GM19025 (cell line): Measurements from ENCODE around the gene ZDHHC7.
"Not testable (repeated sequence)": the region's sequence is repeated elsewhere in the genome, so short reads cannot be mapped to it uniquely, and the experiment has no call there.

Source experiments
- ATAC-seq: cut with Tn5 transposase; IDR thresholded peaks from one replicate; pipeline ENCODE4 v1.9.1; 2021; ENCODE audit warnings: mild to moderate bottlenecking, low read depth, moderate library complexity; ENCODE audit not compliant: unreplicated experiment

ZDHHC7 gene

DNA sequence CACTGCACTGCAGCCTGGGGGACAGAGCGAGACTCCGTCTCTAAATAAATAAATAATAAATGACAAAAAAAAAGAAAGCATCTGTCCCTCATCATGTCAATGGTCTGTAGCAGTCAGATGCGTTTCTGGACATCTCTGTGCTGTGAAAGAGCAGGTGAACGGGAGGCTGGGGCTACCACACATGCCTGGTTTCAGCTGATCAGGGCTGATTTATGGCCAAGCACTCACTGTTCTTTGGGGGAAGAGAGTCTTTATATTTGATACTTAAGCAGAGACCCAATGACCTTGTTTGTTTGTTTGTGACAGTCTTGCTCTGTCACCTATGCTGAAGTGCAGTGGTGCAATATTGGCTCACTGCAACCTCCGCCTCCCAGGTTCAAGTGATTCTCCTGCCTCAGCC, 33.7 kb upstream of the ZDHHC7 start:
- ATAC-seq, result no peak

DNA sequence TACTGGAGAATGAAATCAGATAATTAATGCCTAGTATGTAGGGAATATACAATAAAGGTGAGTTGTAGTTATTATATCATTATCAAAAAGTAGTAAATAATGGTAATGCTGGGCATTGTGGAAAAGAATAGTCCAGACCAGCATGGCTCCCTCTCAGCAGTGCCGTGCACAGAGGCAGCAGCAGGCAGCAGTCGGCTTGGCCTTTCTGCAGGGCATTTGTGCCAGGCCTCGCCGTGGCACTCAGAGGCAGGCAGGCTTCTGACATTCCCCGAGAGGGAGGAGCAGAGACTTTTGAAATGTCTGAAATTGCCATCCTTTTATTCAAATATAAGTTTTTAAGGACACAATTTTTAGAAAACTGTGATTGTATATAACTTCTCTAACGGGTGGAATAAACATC, 31.3 kb upstream of the ZDHHC7 start:
- ATAC-seq, result no peak

DNA sequence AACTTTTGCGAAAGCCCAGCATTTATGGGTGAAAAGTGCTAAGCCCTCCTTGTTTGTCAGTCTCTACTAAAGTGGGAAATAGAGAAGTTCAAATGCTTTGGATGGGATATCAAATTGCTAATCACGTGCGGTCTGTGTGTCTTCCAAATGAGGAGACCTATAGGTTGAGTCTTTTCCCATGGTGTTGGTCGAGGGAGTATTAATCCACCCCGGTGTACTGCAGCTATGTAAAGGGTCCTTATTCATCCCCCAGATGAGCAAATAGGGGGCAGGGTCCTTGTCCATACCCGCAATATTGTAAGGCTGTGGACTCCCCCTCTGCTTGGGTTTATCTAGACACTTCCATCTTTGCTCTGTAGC, 30.8 kb upstream of the ZDHHC7 start:
- ATAC-seq, result no peak

DNA sequence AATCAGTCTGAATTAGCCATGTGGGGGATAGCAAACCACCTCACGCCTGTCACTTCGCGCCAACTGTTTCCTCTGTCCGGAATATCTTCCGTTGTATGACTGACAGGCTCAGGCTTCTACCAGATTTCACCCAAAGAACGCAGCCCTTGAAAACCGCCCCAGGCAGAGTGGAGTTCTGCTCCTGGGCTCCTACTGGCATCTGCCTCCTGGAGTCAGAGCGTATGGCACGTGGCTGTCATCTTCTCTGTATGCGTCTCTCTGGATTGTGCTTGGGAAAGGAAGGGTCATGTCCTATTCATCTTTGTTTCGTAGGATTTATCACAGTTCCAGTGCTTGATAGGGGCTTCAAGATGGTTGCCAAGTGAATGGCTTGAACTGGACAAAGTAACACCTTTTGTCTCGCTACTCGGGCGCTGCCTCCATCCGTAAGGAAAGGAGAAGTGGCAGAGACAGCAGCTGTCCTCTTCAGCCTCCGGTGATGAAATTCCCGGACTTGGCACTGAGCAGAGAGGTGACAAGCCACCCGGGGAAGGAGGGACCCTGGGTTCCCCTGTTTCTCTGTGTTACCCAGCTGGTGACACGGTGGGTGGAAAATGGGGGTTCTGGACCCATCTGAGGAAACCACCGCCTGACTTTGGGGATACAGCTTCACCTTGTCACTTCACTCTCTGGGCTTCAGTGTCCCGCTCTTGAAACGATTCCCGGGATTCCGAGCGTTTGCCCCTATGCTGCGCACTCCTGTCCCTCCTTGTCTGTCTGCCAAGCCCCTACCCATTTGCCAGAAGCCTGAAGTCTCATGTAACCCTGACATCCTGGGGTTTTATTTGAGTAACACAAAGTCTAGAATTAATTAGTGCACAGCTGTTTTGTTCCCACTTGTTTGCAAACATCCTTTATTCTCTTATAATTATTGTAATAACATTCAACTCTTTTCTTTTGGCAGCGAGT, 30.2 kb upstream of the ZDHHC7 start:
- ATAC-seq, result no peak

DNA sequence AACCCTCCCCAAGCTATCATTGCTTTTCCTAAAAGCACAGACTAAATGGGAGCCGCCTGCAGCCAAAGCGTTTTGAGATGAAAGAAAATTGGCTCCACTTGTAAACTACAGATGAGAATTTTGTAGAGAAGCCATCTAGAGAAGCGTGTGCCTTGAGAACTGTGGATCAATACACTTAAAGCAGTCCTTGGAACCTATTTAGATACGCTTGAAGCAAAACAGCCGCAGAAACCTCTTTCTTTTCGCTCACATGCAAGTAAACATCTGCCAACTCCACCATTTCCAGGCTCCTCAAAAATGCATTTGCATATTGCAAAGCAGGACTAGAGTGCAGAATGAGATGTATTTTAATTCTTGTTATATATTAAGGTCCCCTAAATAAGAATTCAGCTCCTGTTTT, 29.4 kb upstream of the ZDHHC7 start:
- ATAC-seq, result no peak

DNA sequence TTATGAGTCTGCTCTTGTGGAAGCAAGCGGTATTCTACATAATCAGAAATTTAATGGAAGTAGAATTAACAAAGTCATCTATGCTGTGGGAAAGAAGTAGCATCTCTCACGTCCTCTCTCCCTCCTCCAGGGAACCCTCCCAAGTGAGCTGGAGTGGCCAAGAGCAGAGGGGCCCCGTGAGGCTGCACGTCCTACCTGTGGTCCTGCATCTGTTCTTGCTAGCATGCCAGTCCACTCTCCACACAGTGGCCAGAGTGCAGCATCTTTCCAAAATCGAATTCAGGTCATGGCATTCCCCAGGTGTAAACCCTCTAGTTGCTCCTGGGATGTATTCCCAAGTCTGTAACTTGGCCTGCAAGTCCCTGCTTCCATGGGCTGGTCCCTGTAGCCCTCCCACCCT, 26.4 kb upstream of the ZDHHC7 start:
- no peak for ATAC-seq

DNA sequence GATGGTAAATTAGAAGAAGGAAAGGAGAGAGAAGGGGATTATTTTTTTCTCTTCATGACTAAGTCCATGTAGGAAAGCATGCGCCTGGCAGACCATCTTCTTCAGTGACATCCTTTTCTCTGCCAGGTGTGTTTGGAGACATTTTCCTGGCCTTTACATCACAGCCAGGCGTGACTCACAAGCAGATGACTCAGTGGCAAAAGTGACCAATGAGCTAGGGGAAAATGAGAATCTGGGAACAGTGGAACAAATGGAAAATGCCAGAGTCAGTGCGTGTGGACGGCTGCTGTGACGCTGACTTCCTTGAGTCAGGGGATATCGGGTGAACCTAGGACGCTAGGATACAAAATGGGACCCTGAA, 25.7 kb upstream of the ZDHHC7 start:
- no peak for ATAC-seq

DNA sequence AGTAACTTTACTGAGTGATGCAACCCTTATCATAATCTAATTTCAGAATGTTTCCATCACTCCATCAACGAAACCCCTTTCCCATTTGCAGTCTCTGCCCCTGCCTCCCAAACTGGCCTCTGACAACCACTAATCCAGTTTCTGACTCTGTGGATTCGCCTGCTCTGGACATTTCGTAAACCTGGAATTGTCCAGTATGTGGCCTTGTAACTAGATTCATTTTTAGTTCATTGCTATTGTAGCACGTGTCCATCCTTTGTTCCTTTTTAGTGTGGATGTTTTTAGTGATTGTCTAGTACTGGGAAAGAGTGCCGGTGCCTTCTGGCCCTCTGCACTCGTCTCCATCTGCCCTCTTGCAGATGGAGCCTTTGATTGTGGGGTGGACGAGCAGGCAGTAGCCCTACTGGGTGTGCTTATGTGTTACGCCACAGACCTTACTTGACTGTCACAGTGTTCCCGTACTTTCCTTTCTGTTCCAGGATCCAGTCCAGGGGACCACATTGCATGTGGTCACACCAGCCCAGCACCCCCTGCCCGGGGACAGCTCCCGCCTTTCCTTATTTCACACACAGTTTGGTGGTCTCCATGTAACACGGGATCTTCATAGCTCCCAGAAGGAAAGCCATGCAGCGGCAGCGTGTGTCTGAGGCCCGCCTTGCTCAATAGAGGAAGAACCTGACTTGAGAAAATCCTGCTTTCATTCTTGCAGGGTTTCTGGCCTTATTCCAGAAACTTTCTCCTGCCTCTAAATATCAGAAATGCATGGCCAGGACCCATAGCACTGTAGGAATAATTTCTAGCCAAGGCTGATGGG, 25.1 kb upstream of the ZDHHC7 start:
- no peak for ATAC-seq

DNA sequence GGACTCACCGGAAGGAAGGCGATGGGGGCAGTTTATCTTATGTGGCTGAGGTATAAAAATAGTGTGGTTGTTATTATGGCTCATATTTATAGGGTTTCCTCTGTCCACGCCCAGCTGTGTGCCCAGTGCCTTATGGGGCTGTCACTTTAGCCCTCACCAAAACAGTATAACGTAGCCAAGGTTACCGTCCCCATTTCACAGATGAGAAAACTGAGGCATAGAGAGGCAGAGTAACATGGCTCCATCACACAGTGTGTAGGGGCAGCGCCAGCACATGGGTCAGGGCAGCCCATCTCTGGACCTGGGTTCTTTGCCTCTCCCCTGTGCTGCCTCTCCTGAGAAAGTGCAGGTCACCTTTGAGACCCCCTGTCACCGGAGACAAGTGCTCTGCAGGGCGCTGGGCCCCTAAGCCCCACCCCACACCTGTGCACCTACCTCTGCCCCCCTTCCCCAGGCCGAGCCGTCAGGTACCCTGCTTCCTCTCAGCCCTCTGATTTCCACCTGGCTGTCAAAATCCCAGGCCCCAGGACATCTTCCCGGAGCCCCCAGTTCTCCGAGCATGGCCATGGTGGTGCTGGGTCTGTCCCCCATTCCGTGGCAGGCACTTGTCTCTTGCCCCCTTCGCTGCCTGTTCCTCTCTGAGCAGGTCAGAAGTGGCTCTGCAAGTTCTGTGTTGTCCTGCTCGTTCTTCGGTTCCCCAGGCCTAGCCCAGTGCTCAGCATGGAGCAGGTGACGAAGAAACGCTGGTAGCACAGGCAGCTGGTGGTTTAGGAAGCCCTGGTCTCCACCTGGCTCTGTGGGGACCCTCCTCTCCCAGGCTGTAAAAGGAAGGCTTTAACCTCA, 23.5 kb upstream of the ZDHHC7 start:
- ATAC-seq, result no peak

DNA sequence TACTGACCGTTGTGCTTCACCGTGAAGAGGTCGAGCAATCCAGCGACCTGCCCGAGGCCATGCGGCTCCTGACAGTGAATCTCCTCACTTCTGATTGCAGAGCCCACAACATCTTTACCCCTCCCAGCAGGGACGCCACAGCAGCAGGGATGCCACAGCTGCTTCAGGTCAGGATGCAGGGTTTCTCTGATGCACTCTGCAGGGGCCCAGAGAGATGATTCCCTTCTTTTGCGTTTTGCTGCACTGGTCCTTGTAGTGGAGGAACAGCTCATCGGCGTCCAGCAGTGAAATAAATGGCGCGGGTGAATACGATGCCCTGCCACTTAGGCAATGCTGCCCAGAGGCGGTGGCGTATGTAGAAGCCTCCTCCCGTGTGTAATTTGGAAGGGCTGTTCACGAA, 21.8 kb upstream of the ZDHHC7 start:
- no peak for ATAC-seq

DNA sequence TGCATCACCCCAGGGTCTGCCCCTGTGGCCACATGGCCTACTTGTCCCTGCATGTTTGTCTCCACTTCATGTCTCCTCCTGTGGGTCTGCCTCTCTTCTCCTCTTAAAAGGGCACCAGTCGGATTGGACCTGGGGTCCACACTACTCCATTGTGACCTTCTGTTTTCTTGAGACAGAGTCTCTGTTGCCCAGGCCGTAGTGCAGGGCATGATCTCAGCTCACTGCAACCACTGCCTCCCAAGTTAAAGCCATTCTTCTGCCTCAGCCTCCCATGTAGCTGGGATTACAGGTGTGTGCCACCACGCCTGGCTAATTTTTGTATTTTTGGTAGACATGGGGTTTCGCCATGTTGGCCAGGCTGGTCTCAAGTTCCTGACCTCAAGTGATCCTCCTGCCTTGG, 20.9 kb upstream of the ZDHHC7 start:
- ATAC-seq, result not testable (repeated sequence)

DNA sequence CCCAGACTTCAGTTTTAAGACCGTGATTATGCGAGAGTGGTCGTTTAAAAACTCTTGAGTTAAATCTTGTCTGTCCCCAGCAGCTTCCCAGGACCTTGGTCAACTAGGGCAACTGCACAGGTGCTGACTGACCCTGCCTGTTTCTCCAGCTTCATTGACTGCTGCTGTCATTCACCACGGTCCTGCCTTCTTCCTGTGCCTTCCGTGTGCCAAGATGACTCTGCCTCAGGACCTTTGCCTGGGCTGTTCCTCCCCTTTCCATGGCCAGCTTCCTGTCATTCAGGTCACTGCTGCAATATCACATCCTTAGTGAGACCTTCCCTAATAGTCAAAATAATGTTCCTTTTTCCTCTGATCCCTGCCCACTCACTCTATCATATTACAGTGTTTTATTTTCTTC, 20.1 kb upstream of the ZDHHC7 start:
- ATAC-seq, result no peak

DNA sequence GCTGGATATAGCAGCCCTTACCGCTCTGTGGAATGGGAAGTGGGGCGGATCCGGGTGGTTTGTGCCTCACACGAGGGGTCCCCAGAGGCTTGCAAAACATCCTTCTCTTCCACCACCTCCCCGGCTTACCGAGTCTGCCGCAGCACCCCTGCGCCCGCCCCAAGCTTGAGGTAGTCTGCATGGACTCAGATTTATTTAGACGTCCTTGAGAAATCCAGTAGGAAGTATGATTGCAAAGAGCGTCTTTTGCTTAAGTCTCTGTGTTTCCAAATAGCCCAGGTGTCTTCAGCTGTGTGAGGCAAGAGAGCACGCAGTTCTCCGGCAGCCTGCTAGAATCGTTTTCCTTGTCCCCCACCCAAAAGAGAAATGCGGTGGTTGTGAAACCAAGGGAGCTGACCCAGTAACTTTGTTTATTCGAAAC, 18.7 kb upstream of the ZDHHC7 start:
- ATAC-seq, result no peak

DNA sequence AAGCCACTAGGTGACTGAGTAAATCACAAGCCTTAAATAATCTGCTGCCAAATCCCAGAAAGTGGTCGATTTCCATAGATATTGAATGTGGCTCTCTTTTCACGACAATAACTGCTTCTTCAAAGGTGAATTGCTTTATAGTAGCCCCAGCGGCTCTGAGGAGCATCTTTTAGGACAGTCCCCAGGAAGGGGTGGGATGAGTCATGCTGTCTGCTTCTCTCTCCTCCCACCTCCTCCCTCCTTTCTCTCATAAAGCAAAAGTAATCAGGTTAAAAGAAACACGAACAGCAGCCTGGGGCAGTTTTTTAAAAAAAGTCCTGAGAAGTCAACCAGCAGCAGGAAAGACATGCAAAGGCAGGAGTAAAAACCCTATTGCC, 18.1 kb upstream of the ZDHHC7 start:
- ATAC-seq, result no peak

DNA sequence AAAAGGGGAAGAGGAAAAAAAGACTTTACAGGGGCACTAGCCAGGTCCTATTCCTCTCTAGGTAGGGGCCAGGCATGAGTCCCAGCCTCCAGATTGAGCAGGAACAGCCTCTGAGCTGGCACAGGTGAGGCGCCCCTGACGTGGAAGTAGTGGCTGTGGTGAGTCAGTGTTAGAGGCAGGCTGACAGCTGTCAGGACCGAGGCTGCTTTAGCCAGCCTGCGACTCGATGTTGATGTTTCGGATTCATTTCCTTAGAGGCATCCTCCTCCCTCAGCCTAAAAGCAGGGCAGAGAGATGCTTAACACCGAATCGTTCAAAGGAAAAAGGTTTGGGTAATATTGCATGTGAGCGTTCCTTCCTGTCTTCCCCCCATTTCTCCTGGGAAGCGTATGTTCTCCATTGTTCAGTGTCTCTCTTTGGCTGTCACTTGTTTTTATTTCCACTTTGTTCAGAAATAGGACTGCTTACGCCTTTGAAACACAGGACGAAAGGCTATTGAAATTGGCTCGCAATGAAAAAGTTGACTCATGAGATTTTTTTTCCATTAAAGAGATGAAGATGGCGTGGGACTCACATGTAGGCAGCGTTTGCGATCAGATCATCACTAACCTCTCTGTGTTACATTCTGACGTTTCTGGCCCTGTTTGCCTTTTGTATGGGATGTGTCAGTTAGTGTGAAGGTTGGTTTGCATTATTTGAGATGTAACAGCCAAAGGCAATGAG, 17.5 kb upstream of the ZDHHC7 start:
- ATAC-seq, result no peak

DNA sequence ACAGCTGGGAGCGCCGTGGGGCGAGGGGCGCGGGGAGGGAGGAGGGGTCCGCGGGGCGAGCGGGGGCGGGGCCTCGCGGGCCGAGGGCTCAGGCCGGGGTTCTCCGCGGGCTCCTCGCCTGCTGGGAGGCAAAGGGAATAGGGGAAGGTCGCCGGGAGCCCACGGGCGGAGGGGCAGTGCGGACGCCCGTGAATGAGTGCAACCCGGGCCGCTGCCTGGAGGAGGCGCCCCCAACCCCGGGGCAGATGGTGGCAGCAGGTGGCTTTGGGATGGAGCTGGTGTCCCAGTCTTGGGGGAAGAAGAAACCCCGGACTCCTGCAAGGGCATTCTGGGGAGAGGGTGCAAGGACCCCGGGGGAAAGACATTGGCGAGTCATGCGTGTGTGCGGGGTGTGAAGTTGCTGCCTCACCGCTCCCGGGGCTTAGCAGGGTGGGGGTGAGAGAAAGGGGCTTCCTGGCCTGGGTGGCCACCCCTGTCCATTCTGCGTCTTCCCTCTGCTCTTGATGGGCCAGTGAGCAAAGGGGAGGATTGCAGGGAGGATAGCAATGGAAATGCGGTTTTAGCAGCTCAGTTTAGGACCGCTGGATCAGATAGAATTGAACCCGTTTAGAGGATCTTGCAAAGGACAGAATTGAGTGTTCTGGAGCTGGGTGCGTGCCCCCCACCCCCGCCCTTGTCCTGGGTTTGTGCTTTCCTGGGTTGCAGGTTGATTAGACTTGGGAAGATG, 16.8 kb upstream of the ZDHHC7 start:
- ATAC-seq, result peak; percentile 9

DNA sequence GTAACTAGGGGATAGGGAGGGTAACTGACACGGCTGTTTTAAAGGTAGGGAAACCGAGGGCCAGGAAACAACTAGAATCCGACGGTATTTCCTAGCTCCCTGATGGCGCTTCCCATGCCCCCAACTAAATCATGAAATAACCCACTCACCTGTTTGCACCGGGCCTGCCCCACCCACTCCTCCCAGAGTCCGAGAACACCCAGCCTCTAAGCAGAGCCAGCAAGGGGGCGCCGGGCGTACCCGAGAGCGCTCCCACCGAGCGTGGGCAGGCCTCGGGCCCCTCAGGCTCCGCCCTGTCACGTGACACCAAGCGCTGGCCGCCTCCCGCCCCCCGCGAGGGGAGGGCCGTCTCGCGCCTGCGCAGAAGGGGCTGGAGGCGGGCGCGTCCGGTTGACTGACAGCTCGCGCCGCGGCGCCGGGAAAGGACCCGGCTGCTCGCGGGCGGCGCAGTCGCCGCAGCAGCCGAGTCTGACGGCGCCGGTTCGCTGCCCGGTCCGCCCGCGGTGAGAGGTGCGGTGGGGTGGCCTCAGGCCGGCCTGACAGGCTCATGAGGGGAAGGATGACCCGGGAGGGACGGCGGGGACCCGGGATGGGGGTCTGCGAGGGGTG, 16.1 kb upstream of the ZDHHC7 start, which contains the start of gene KIAA0513:
TSS of gene KIAA0513 (plus strand) at position 447 of the 609 bp plus-strand sequence. CDS start 39,277 bp downstream, outside the sequence.
- ATAC-seq, result peak; percentile 81

DNA sequence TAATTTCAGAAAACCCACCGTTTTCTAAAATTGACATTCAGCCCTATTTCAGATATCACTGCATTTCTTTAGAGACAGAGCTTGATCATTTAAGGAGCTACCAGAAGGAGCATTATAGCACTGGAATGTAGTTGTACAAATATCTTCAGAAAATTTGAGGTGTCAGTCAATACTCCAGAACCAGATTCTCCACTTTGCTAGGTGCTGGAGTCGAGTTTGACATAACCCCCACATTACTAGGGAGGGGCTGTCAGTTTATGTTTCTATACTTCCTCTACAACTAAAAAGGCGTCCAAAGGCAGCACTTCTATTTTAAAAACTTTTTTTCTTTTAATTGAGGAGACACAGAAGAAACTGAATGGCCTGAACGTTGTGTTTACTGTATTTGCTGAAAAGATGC, 15.4 kb upstream of the ZDHHC7 start:
- no peak for ATAC-seq
